Measurements from ENCODE around the gene EHD1.

DNA sequence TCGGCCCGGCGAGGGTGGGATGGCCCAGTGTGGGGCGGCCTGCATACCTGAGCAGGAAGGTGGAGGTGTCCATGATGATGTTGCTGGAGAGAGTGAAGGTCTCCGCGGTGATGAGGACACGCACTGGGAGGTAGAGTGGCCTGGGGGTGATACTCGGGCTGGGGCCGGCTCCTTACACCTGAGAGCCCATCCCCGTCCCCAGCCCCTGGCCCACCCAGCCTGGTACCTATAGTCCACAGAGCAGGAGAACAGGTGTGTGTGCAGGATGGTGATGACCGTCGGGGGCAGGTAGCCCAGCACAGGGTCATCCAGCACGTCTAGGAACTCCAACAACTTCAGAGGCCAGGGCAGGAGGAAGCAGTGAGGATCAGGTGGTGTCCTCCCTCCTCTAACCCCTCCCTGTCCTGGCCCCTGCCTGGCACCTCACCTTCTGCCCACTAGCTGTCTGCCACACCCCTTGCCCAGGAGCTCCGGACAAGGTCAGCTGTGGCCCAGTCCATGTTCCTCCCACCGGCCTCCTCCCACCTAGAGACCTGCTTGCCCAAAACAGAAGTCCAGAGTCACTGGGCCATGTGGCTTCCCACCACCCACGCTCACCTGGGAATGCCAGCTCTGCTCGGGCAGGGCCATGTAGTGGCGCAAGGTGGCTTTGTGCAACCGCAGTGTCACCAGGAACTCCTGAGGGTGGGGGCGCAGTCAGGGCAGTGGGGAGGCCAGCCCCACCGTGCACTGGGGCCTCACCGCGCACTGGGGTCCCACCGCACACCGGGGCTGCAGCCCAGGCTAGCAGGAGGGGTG, 27.3 kb upstream of the EHD1 start:
- TF ChIP-seq POLR2A (IDR thresholded peaks at IDR 0.05; ENCODE audit: low read depth, low read length) (no peak), RAD21 (IDR thresholded peaks at IDR 0.05; ENCODE audit: low read length) (no peak), MXI1 (IDR thresholded peaks at IDR 0.05; ENCODE audit: borderline replicate concordance, low read depth, low read length) (no peak), CHD1 (IDR thresholded peaks at IDR 0.05; ENCODE audit: low read depth, low read length) (no peak), NFE2L2 (IDR thresholded peaks at IDR 0.05; ENCODE audit: low read depth, low read length) (no peak), MAFK (IDR thresholded peaks at IDR 0.05; ENCODE audit: low read depth, low read length) (no peak), FOS (IDR thresholded peaks at IDR 0.05; ENCODE audit: low read depth, low read length) (no peak)
- TF ChIP-seq, protein P1, sequence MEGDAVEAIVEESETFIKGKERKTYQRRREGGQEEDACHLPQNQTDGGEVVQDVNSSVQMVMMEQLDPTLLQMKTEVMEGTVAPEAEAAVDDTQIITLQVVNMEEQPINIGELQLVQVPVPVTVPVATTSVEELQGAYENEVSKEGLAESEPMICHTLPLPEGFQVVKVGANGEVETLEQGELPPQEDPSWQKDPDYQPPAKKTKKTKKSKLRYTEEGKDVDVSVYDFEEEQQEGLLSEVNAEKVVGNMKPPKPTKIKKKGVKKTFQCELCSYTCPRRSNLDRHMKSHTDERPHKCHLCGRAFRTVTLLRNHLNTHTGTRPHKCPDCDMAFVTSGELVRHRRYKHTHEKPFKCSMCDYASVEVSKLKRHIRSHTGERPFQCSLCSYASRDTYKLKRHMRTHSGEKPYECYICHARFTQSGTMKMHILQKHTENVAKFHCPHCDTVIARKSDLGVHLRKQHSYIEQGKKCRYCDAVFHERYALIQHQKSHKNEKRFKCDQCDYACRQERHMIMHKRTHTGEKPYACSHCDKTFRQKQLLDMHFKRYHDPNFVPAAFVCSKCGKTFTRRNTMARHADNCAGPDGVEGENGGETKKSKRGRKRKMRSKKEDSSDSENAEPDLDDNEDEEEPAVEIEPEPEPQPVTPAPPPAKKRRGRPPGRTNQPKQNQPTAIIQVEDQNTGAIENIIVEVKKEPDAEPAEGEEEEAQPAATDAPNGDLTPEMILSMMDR (conservative IDR thresholded peaks at IDR 0.05; ENCODE audit: low read depth, low read length) = no peak
- TF ChIP-seq, protein P2, sequence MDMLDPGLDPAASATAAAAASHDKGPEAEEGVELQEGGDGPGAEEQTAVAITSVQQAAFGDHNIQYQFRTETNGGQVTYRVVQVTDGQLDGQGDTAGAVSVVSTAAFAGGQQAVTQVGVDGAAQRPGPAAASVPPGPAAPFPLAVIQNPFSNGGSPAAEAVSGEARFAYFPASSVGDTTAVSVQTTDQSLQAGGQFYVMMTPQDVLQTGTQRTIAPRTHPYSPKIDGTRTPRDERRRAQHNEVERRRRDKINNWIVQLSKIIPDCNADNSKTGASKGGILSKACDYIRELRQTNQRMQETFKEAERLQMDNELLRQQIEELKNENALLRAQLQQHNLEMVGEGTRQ (IDR thresholded peaks at IDR 0.05; ENCODE audit: low read depth, low read length) = no peak
- TF ChIP-seq, protein P3, sequence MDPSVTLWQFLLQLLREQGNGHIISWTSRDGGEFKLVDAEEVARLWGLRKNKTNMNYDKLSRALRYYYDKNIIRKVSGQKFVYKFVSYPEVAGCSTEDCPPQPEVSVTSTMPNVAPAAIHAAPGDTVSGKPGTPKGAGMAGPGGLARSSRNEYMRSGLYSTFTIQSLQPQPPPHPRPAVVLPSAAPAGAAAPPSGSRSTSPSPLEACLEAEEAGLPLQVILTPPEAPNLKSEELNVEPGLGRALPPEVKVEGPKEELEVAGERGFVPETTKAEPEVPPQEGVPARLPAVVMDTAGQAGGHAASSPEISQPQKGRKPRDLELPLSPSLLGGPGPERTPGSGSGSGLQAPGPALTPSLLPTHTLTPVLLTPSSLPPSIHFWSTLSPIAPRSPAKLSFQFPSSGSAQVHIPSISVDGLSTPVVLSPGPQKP (IDR thresholded peaks at IDR 0.05; ENCODE audit: borderline replicate concordance, low read depth, low read length) = no peak

Measured in IMR-90 (cell line).